HG02870 (cell line): ENCODE measurements around the gene RAB28.
"Not testable (repeated sequence)": the region's sequence is repeated elsewhere in the genome, so short reads cannot be mapped to it uniquely, and the experiment has no call there.

ENCODE experiments used
- ATAC-seq: cut with Tn5 transposase; IDR thresholded peaks from one replicate; pipeline ENCODE4 v1.9.1; 2021; ENCODE audit warnings: mild to moderate bottlenecking, moderate library complexity; ENCODE audit not compliant: unreplicated experiment

RAB28 gene

DNA sequence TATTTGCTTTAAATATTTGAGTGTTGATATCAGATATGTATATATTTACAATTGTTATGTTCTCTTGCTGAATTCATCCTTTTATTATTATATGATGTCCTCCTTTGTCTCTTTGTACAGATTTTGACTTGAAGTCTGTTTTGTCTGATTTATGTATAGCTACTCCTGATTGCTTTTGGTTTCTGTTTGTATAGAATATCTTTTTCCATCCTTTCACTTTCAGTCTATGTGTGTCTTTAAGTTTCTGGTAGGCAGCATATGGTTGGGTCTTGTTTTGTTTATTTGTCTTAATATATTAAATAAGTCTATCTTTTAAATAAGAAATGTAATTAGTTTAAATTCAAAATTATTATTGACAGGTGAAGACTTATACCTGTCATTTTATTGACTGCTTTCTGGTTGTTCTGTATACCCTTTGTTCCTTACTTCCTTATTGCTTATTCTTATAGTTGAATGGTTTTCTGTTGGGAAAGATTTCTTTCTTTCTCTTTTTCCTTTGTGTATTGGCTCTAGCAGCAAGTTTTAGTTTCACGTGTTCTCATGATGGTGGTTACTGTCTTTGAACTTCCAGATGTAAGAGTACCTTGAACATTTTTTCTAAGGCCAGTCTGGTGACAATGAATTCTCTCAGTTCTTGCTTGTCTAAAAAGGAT lies 31.1 kb downstream of the RAB28 start:
- ATAC-seq = no peak

- no peak for ATAC-seq
Observed at GRCh38 chr4:13449590-13449989, 34.5 kb downstream of the RAB28 start.

DNA sequence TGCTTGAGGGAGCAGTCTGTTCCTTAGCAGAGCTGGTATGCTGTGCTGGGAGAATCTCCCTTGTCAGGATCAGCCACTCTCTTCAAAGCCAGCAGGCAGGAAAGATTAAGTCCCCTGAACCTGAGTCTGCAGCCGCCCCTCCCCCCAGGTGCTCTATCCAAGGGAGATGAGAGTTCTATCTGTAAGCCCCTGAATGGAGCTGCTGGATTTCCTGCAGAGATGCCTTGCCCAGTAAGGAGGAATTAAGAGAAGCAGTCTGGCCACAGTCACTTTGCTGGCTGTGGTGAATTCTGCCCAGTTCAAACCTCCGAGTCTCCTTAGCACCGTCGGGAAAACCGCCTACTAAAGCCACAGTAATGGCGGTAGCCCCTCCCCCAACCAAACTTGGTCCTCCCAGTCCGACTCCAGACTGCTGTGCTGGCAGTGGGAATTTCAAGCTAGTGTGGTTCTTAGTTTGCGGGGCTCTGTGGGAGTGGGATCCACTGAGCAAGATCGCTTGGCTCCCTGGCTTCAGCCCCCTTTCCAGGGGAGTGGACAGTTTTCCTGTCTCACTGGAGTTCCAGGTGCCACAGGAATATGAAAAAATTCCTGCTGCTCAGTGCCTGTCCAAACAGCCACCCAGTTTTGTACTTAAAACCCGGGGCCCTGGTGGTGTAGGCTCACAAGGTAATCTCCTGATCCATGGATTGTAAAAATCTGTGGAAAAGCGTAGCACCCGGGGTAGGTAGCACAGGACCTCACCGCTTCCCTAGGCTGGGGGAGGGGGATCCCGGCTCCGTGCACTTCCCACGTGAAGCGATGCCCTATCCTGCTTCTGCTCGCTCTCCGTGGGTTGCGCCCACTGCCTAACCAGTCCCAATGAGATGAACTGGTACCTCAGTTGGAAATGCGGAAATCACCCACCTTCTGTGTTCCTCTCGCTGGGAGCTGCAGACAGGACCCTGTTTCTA lies 38.0 kb downstream of the RAB28 start:
- no peak for ATAC-seq

GRCh38 chr4:13441506-13441905 lies 42.6 kb downstream of the RAB28 start:
- no peak for ATAC-seq

GRCh38 chr4:13436962-13437361 lies 47.2 kb downstream of the RAB28 start:
- ATAC-seq = no peak

- no peak for ATAC-seq
Observed at GRCh38 chr4:13432453-13432852, 51.7 kb downstream of the RAB28 start.

GRCh38 chr4:13430834-13431568 lies 53.1 kb downstream of the RAB28 start:
- no peak for ATAC-seq

GRCh38 chr4:13427599-13428325 lies 56.4 kb downstream of the RAB28 start:
- ATAC-seq = no peak

- no peak for ATAC-seq
Observed at GRCh38 chr4:13415068-13415785, 68.9 kb downstream of the RAB28 start.

GRCh38 chr4:13413729-13414437 lies 70.3 kb downstream of the RAB28 start:
- no peak for ATAC-seq

- no peak for ATAC-seq
Observed at GRCh38 chr4:13411942-13412341, 72.2 kb downstream of the RAB28 start.

GRCh38 chr4:13409324-13409723 lies 74.8 kb downstream of the RAB28 start:
- ATAC-seq = no peak

- not testable (repeated sequence) for ATAC-seq
Observed at GRCh38 chr4:13406156-13406555, 78.0 kb downstream of the RAB28 start.

DNA sequence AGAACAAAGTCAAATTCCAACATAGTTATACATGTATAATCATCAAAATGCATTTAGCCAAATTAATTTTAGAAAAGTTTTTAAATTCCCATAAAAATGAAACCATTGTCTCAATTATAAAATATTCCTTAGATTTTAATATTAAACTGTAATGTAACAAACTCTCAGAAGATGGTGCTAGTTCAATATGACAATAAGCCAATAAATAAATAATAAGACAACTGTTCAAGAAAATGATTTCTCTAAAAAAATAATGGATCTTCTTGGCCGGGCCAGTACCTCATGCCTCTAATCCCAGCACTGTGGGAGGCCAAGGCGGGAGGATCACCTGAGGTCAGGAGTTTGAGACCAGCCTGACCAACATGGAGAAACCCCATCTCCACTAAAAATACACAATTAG lies 80.3 kb downstream of the RAB28 start:
- ATAC-seq = no peak

GRCh38 chr4:13403326-13403725 lies 80.8 kb downstream of the RAB28 start:
- ATAC-seq = no peak

DNA sequence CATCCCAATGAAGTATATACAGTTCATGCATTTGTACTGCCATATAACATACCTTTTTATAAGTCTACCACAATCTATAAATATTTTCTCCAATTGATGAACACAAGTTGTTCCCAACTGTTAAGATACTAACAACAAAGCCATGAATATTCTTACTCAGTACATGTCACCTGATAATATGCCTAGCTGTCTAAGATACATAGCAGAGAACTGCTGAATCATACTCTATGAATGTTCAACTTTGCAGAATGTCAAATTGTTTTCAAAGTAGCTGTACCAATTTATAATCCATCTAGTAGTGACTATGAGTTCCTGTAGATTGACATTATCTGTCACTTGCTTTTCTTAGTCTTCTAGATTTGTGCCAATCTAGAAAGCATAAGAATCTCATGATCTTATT lies 84.9 kb downstream of the RAB28 start:
- no peak for ATAC-seq

DNA sequence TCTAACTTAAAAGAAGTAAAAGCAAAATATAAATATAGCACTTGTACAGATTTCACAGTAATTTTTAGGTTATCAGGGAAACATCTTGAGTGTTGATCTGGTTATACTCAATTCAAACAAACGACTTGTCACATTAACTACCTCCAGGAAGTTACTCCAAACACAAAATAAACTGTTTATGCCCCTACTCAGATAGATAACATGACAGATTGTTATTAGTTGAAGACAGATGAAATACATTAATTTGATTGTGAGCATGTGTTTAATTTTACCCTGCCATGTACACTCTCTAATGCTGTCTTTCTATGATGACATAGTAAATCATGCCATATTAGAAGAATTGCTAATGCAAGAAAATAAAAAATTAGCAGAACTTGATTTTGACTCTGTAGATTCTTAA lies 88.0 kb downstream of the RAB28 start:
- no peak for ATAC-seq

GRCh38 chr4:13389901-13390300 lies 94.2 kb downstream of the RAB28 start:
- not testable (repeated sequence) for ATAC-seq

DNA sequence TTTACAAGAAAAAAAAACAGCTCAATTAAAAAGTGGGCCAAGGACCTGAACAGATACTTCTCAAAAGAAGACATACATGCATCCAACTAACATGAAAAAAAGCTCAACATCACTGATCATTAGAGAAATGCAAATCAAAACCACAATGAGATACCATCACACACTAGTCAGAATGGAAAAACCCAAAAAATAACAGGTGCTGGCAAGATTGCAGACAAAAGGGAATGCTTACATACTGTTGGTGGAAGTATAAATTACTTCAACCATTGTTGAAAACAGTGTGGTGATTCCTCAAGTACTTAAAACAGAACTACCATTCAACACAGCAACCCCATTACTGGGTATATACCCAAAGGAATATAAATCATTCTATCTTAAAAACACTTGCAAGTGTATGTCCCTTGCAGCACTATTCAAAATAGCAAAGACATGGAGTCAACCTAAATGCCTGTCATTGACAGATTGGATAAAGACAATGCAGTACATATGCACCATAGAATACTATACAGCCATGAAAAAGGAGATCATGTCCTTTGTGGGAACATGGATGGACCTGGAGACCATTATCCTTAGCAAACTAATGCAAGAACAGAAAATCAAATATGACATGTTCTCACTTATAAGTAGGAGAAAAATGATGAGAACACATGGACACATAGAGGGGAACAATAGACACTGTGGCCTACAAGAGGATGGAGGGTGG lies 97.6 kb downstream of the RAB28 start:
- ATAC-seq = peak; percentile 87
